ENCODE data around the gene NINL.

DNA sequence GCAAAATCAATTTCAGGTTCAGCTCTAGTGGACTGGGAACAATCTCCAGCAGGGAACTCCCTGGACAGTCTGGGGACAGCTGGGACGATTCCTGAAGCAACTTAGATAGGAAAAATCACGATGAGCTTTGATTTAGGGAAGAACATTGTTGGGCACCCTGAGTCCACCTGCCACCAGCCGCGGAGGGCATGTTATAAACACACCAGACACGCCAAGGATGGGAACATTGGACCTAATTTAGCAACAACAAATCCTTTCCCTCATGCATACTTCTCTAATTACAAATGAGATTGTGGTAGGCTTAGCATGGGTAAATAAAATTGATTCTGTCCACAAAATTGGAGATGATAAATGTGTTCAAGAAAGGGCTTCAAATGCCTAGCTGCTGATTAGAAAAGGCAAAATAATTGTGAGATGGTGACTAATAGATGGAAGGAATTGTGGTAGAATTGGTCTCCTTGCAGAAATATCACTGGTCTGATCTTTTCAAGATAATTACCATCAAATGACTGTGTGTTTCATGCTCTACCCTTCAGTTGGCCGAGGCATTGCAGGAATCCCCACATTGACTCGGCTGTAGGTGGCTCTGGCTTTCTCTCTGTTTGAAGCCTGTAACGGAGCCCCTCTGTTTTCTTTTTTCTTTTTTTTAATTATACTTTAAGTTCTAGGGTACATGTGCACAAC lies 44.6 kb upstream of the NINL start:
- TF ChIP-seq, protein P1, sequence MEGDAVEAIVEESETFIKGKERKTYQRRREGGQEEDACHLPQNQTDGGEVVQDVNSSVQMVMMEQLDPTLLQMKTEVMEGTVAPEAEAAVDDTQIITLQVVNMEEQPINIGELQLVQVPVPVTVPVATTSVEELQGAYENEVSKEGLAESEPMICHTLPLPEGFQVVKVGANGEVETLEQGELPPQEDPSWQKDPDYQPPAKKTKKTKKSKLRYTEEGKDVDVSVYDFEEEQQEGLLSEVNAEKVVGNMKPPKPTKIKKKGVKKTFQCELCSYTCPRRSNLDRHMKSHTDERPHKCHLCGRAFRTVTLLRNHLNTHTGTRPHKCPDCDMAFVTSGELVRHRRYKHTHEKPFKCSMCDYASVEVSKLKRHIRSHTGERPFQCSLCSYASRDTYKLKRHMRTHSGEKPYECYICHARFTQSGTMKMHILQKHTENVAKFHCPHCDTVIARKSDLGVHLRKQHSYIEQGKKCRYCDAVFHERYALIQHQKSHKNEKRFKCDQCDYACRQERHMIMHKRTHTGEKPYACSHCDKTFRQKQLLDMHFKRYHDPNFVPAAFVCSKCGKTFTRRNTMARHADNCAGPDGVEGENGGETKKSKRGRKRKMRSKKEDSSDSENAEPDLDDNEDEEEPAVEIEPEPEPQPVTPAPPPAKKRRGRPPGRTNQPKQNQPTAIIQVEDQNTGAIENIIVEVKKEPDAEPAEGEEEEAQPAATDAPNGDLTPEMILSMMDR (IDR thresholded peaks at IDR 0.05) = no peak
- TF ChIP-seq EZH2phosphoT487 (IDR thresholded peaks at IDR 0.05; ENCODE audit: borderline replicate concordance, low read depth) = no peak
- TF ChIP-seq, protein P2, sequence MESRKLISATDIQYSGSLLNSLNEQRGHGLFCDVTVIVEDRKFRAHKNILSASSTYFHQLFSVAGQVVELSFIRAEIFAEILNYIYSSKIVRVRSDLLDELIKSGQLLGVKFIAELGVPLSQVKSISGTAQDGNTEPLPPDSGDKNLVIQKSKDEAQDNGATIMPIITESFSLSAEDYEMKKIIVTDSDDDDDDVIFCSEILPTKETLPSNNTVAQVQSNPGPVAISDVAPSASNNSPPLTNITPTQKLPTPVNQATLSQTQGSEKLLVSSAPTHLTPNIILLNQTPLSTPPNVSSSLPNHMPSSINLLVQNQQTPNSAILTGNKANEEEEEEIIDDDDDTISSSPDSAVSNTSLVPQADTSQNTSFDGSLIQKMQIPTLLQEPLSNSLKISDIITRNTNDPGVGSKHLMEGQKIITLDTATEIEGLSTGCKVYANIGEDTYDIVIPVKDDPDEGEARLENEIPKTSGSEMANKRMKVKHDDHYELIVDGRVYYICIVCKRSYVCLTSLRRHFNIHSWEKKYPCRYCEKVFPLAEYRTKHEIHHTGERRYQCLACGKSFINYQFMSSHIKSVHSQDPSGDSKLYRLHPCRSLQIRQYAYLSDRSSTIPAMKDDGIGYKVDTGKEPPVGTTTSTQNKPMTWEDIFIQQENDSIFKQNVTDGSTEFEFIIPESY (IDR thresholded peaks at IDR 0.05; ENCODE audit: borderline replicate concordance, low read depth) = no peak
- TF ChIP-seq MEF2A (IDR thresholded peaks at IDR 0.05; ENCODE audit: borderline replicate concordance, low read depth) = no peak
- TF ChIP-seq, protein P3, sequence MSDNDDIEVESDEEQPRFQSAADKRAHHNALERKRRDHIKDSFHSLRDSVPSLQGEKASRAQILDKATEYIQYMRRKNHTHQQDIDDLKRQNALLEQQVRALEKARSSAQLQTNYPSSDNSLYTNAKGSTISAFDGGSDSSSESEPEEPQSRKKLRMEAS (IDR thresholded peaks at IDR 0.05; ENCODE audit: low read depth) = no peak
- TF ChIP-seq, protein P4, sequence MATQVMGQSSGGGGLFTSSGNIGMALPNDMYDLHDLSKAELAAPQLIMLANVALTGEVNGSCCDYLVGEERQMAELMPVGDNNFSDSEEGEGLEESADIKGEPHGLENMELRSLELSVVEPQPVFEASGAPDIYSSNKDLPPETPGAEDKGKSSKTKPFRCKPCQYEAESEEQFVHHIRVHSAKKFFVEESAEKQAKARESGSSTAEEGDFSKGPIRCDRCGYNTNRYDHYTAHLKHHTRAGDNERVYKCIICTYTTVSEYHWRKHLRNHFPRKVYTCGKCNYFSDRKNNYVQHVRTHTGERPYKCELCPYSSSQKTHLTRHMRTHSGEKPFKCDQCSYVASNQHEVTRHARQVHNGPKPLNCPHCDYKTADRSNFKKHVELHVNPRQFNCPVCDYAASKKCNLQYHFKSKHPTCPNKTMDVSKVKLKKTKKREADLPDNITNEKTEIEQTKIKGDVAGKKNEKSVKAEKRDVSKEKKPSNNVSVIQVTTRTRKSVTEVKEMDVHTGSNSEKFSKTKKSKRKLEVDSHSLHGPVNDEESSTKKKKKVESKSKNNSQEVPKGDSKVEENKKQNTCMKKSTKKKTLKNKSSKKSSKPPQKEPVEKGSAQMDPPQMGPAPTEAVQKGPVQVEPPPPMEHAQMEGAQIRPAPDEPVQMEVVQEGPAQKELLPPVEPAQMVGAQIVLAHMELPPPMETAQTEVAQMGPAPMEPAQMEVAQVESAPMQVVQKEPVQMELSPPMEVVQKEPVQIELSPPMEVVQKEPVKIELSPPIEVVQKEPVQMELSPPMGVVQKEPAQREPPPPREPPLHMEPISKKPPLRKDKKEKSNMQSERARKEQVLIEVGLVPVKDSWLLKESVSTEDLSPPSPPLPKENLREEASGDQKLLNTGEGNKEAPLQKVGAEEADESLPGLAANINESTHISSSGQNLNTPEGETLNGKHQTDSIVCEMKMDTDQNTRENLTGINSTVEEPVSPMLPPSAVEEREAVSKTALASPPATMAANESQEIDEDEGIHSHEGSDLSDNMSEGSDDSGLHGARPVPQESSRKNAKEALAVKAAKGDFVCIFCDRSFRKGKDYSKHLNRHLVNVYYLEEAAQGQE (IDR thresholded peaks at IDR 0.05; ENCODE audit: low read depth, low read length) = no peak
- TF ChIP-seq, protein P5, sequence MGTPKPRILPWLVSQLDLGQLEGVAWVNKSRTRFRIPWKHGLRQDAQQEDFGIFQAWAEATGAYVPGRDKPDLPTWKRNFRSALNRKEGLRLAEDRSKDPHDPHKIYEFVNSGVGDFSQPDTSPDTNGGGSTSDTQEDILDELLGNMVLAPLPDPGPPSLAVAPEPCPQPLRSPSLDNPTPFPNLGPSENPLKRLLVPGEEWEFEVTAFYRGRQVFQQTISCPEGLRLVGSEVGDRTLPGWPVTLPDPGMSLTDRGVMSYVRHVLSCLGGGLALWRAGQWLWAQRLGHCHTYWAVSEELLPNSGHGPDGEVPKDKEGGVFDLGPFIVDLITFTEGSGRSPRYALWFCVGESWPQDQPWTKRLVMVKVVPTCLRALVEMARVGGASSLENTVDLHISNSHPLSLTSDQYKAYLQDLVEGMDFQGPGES (IDR thresholded peaks at IDR 0.05; ENCODE audit: low read depth, low read length) = no peak
- no peak for TF ChIP-seq TAF1 (IDR thresholded peaks at IDR 0.05; ENCODE audit: borderline replicate concordance, low read depth, low read length)
- TF ChIP-seq RXRA (IDR thresholded peaks at IDR 0.05; ENCODE audit: borderline replicate concordance, low read depth) = no peak
- no peak for TF ChIP-seq FOXM1 (IDR thresholded peaks at IDR 0.05; ENCODE audit: low read depth)
- no peak for TF ChIP-seq ELF1 (IDR thresholded peaks at IDR 0.05)
- TF ChIP-seq NRF1 (IDR thresholded peaks at IDR 0.05; ENCODE audit: low read depth, low read length) = no peak
- no peak for TF ChIP-seq JUND (IDR thresholded peaks at IDR 0.05)

Data from SK-N-SH (cell line).